H1 (cell line): ENCODE data around the gene SLC11A1. TPM values are rescaled to one million over a fixed set of nuclear protein-coding genes. Genes with fewer than 3 reads are reported as not detected.

Source experiments
- CTCF ChIA-PET: fragments of 300-600 bp; sonication (Branson Sonifier 250); formaldehyde crosslinking; loops from one replicate; lab custom pipeline; 2021; ENCODE audit not compliant: partially characterized antibody; lab: Charles Lee
- POLR2A ChIA-PET: fragments of 300-600 bp; sonication (Branson Sonifier 250); formaldehyde crosslinking; loops from one replicate; lab custom pipeline; 2021; ENCODE audit warnings: inconsistent platforms; ENCODE audit not compliant: partially characterized antibody; lab: Charles Lee
- DNase-seq, 2 experiments: peaks; one replicate each; pipeline versions ENCODE4 v3.0.0 to v3.0.0-alpha.2; 2010 to 2022; ENCODE audit warnings: low spot score in 2 of 2, low read depth in 1 of 2, mixed read lengths in 1 of 2
- FAIRE-seq: peaks from 2 replicates; lab custom pipeline; 2011; peaks lifted over from hg19 to GRCh38; lab: Jason Lieb, UNC
- H2AFZ ChIP-seq: 2 replicates; pipeline ENCODE4 v1.8.1; 2012; ENCODE audit warnings: low read length, inconsistent platforms
- H2AK5ac ChIP-seq: 2 replicates; pipeline ENCODE4 v1.6.1; 2013; ENCODE audit warnings: low read depth, low read length
- H2BK120ac ChIP-seq: replicated peaks from 2 replicates; pipeline ENCODE3; 2013; ENCODE audit warnings: low read depth, low read length, inconsistent platforms
- H2BK12ac ChIP-seq: 2 replicates; pipeline ENCODE4 v1.6.1; 2013; ENCODE audit warnings: low read depth, low read length
- H2BK15ac ChIP-seq: 2 replicates; pipeline ENCODE4 v1.6.1; 2013; ENCODE audit warnings: low read length
- H2BK20ac ChIP-seq: 2 replicates; pipeline ENCODE4 v1.6.1; 2013; ENCODE audit warnings: low read length
- H2BK5ac ChIP-seq: 2 replicates; pipeline ENCODE4 v1.6.1; 2013; ENCODE audit warnings: low read depth, low read length
- H3K14ac ChIP-seq: 2 replicates; pipeline ENCODE4 v1.6.1; 2013; ENCODE audit warnings: inconsistent platforms; ENCODE audit not compliant: insufficient read length
- H3K18ac ChIP-seq: 2 replicates; pipeline ENCODE4 v1.6.1; 2013; ENCODE audit warnings: low read length; ENCODE audit errors: extremely low read depth
- H3K23ac ChIP-seq: 2 replicates; pipeline ENCODE4 v1.6.1; 2013; ENCODE audit warnings: inconsistent platforms; ENCODE audit not compliant: insufficient read length
- H3K23me2 ChIP-seq: 2 replicates; pipeline ENCODE4 v1.6.1; 2013; ENCODE audit warnings: low read depth, low read length
- H3K27ac ChIP-seq: 2 replicates; pipeline ENCODE4 v1.6.1; 2011; ENCODE audit warnings: low read depth, low read length, inconsistent platforms
- H3K27me3 ChIP-seq, 4 experiments: replicated peaks in 1 of 4; 1 replicate in 1 of 4; 2 replicates in 3 of 4; pipeline versions ENCODE4 v1.6.1 to v1.8.1; 2011 to 2013; ENCODE audit warnings: low read length in 3 of 4, mild to moderate bottlenecking in 3 of 4, inconsistent platforms in 2 of 4, mixed read lengths in 2 of 4, moderate library complexity in 1 of 4; ENCODE audit not compliant: control insufficient read depth in 3 of 4, insufficient read depth in 3 of 4; ENCODE audit errors: extremely low read depth in 1 of 4
- H3K36me3 ChIP-seq, 4 experiments: 2 replicates each; pipeline versions ENCODE4 v1.6.1 to v1.8.1; 2011 to 2013; ENCODE audit warnings: mild to moderate bottlenecking in 4 of 4, low read length in 3 of 4, moderate library complexity in 2 of 4, control low read depth in 1 of 4, inconsistent platforms in 1 of 4; ENCODE audit not compliant: insufficient read depth in 4 of 4, control insufficient read depth in 2 of 4
- H3K4ac ChIP-seq: replicated peaks from 2 replicates; pipeline ENCODE3; 2013; ENCODE audit warnings: low read length, low read depth, mixed read lengths, inconsistent platforms; ENCODE audit not compliant: insufficient read length
- H3K4me1 ChIP-seq, 4 experiments: replicated peaks in 1 of 4; 1 replicate in 1 of 4; 2 replicates in 3 of 4; pipeline versions ENCODE4 v1.6.1 to v1.8.1; 2011 to 2013; ENCODE audit warnings: low read length in 3 of 4, inconsistent platforms in 2 of 4, mixed read lengths in 1 of 4; ENCODE audit not compliant: insufficient read depth in 4 of 4, control insufficient read depth in 3 of 4
- H3K4me2 ChIP-seq, 2 experiments: 2 replicates each; pipeline versions ENCODE4 v1.6.1 to v1.8.1; 2011 to 2013; ENCODE audit warnings: low read depth in 2 of 2, low read length in 2 of 2, control low read depth in 1 of 2, inconsistent platforms in 1 of 2, mild to moderate bottlenecking in 1 of 2; ENCODE audit not compliant: insufficient read depth in 1 of 2
- H3K4me3 ChIP-seq, 4 experiments: fragments of 200-600, 300-600 bp in 1 of 4; sonication (generic), shearing (Covaris generic), sonication (Bioruptor Twin) in 1 of 4; 2 replicates each; pipeline versions ENCODE4 v1.5.1 to v1.8.1; 2011 to 2016; ENCODE audit warnings: low read length in 4 of 4, low read depth in 3 of 4, control low read depth in 2 of 4, inconsistent platforms in 2 of 4, mild to moderate bottlenecking in 2 of 4, mixed read lengths in 1 of 4, moderate library complexity in 1 of 4; ENCODE audit not compliant: insufficient read depth in 2 of 4; ENCODE audit errors: extremely low read depth in 1 of 4
- H3K56ac ChIP-seq: replicated peaks from 2 replicates; pipeline ENCODE3; 2013; ENCODE audit warnings: low read depth, mild to moderate bottlenecking, mixed read lengths, low read length, inconsistent platforms; ENCODE audit not compliant: insufficient read length
- H3K79me1 ChIP-seq: 2 replicates; pipeline ENCODE4 v1.6.1; 2013; ENCODE audit warnings: low read depth, low read length, control low read depth
- H3K79me2 ChIP-seq, 2 experiments: 2 replicates each; pipeline versions ENCODE4 v1.6.1 to v1.8.1; 2012 to 2013; ENCODE audit warnings: low read length in 2 of 2, mild to moderate bottlenecking in 2 of 2, inconsistent platforms in 1 of 2; ENCODE audit not compliant: insufficient read depth in 2 of 2, control insufficient read depth in 1 of 2
- H3K9ac ChIP-seq, 4 experiments: replicated peaks in 1 of 4; 1 replicate in 1 of 4; 2 replicates in 3 of 4; pipeline versions ENCODE4 v1.6.1 to v1.8.1; 2011 to 2013; ENCODE audit warnings: low read depth in 3 of 4, low read length in 3 of 4, control low read depth in 2 of 4, mild to moderate bottlenecking in 2 of 4, moderate library complexity in 2 of 4, inconsistent platforms in 1 of 4; ENCODE audit errors: extremely low read depth in 1 of 4
- H3K9me3 ChIP-seq, 2 experiments: 2 replicates each; pipeline versions ENCODE4 v1.6.1 to v1.8.1; 2012 to 2013; ENCODE audit warnings: mild to moderate bottlenecking in 2 of 2, moderate library complexity in 2 of 2, control low read depth in 1 of 2, inconsistent platforms in 1 of 2, low read depth in 1 of 2, low read length in 1 of 2, mixed read lengths in 1 of 2; ENCODE audit not compliant: insufficient read depth in 2 of 2
- H4K20me1 ChIP-seq, 2 experiments: replicated peaks in 1 of 2; 2 replicates each; pipeline versions ENCODE3 to v1.8.1; 2011 to 2013; ENCODE audit warnings: inconsistent platforms in 2 of 2, low read length in 2 of 2, mild to moderate bottlenecking in 1 of 2; ENCODE audit not compliant: insufficient read depth in 2 of 2, control insufficient read depth in 1 of 2
- H4K5ac ChIP-seq: 2 replicates; pipeline ENCODE4 v1.6.1; 2013; ENCODE audit warnings: low read length, low read depth, mixed read lengths, inconsistent platforms; ENCODE audit not compliant: insufficient read length
- H4K8ac ChIP-seq: 2 replicates; pipeline ENCODE4 v1.8.0; 2013; ENCODE audit warnings: mild to moderate bottlenecking, moderate library complexity, low read length, inconsistent platforms; ENCODE audit not compliant: insufficient read depth; ENCODE audit errors: extremely low read depth
- H4K91ac ChIP-seq: replicated peaks from 2 replicates; pipeline ENCODE3; 2013; ENCODE audit warnings: low read length, mixed read lengths, inconsistent platforms; ENCODE audit not compliant: insufficient read length
- CBX5 ChIP-seq: fragments of 300-800, 300-1000 bp; sonication (generic); IDR thresholded peaks from 2 replicates; pipeline ENCODE4 v1.7.1; 2016; ENCODE audit warnings: antibody characterized with exemption, low read length, low read depth
- CEBPB ChIP-seq: IDR thresholded peaks from 2 replicates; pipeline ENCODE4 v1.6.1; 2012; ENCODE audit warnings: low read depth, low read length
- RAD21 ChIP-seq, 2 experiments: IDR thresholded peaks in 1 of 2; conservative IDR thresholded peaks in 1 of 2; 2 replicates each; pipeline ENCODE4 v1.6.1; 2011; ENCODE audit warnings: low read depth in 2 of 2, low read length in 2 of 2, improper control_type of control experiment in 1 of 2, inconsistent platforms in 1 of 2, mild to moderate bottlenecking in 1 of 2, moderate library complexity in 1 of 2
- WGBS, 2 experiments: shearing (Covaris generic) in 1 of 2; methylation state at CpG; one replicate each; pipeline versions ENCODE4 v1.1.6 to v1.1.7; 2013 to 2015; ENCODE audit warnings: low lambda C conversion rate in 2 of 2, mixed read lengths in 2 of 2, inconsistent platforms in 1 of 2, low coverage in 1 of 2, missing lambda C conversion rate in 1 of 2; ENCODE audit not compliant: insufficient replicate concordance in 2 of 2, insufficient coverage in 1 of 2, insufficient read length in 1 of 2; ENCODE audit errors: extremely low coverage in 1 of 2, missing lambda C conversion rate in 1 of 2; 5-methylcytosine and 5-hydroxymethylcytosine counted together
- polyA plus RNA-seq, 7 experiments: library from polyadenylated mRNA; depleted of rRNA in 3 of 7; stranded (reverse) in 5 of 7; unstranded in 2 of 7; fragments of >200 nt in 5 of 7; fragments of 200-250 nt in 2 of 7; gene quantifications; 1 replicate in 5 of 7; 2 replicates in 1 of 7; 4 replicates in 1 of 7; pipeline versions ENCODE4 v1.2.1 to v1.2.3, GENCODE V29; 2011 to 2013; ENCODE audit warnings: missing spikeins in 2 of 7, mixed read lengths in 2 of 7
- total RNA-seq: library from RNA; stranded (reverse); fragmentation: NEBNext Ultra II Directional; extraction: Animal tissue kit (Norgen Biotek cat#: 25700); gene quantifications from 2 replicates; pipeline ENCODE4 v1.2.1, GENCODE V29; 2021
- TF ChIP-seq, protein P1 (sequence below): IDR thresholded peaks from 2 replicates; pipeline ENCODE4 v1.6.1; 2011; ENCODE audit warnings: low read depth, mild to moderate bottlenecking, low read length; ENCODE audit not compliant: insufficient read depth

SLC11A1 gene
- total and polyA plus RNA-seq, 2 of the 8 experiments (the other 6 are each of a cell fraction or from before 2014, with no cell fraction given) = 0.20 to 0.43 TPM

DNA sequence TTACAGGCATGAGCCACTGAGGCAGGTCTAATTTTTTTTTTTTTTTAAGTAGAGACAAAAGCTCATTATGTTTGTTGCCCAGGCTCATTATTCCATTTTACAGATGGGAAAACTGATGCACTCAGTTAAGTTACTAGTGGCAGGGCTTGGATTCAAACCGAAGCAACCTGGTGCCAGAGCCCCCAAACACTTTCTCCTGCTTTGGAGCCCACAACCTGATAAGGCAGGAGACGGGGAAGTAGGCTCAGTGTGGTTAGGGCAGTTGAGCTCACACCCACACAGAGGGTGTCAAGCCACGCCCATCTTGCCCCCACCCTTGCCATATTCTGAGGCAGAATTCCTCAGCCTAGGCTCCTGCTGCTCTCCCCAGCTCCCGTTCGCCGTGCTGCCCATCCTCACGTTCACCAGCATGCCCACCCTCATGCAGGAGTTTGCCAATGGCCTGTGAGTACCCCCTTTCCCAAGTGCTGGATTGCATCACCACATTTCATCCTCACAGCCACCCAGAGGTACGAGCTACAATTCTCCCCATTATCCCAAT is 11.7 kb downstream of the SLC11A1 start:
- Histone ChIP-seq H3K4me2 (no peak overlapping the region), H3K9me3 (no peaks in the 10 kb centered on the region), H3K4me3 (no peak overlapping the region), H2AK5ac (no peak overlapping the region), H3K4ac (peak overlapping the region; percentile 54), H3K18ac (no peak overlapping the region; the same call in 1 of the 2 replicates), H2BK120ac (no peak overlapping the region), H2BK15ac (peak overlapping the region; percentile 88; the same call in 1 of the 2 replicates), H3K36me3 (no peaks in the 10 kb centered on the region), H2BK20ac (no peak overlapping the region; the same call in 1 of the 2 replicates), H3K79me2 (no peaks in the 10 kb centered on the region), H2BK5ac (peak overlapping the region; percentile 9; the same call in 1 of the 2 replicates), H4K8ac (peak overlapping the region; percentile 2; the same call in 1 of the 2 replicates), H3K4me1 (peaks cover 0 to 32% (median 21%) of the 10 kb centered on the region in 4 experiments; a peak in 6 of 7 replicates), H3K23ac (no peak overlapping the region), H3K27me3 (peaks cover 21 to 26% (median 24%) of the 10 kb centered on the region in 4 experiments), H4K5ac (no peak overlapping the region), H3K79me1 (no peaks in the 10 kb centered on the region), H4K91ac (peak overlapping the region; percentile 73), H3K27ac (no peak overlapping the region), H3K14ac (no peak overlapping the region), H2BK12ac (peak overlapping the region; percentile 87; the same call in 1 of the 2 replicates), H3K9ac (no peak overlapping the region), H3K23me2 (peaks cover 18% of the 10 kb centered on the region; the same call in 1 of the 2 replicates), H4K20me1 (no peaks in the 10 kb centered on the region), H2AFZ (no peak overlapping the region), H3K56ac (no peak overlapping the region)
- FAIRE-seq = no peak
- ChIA-PET CTCF (interaction anchor here (0.7 to 7.5 kb wide), 10 partner anchors 8 to 214 kb away, joined by 3 to 96 read pairs (median 10); partner anchors contain the start of genes AAMP, CATIP, PLCD4 and PNKD), POLR2A (interaction anchor here (0.6 to 4.4 kb wide), 5 partner anchors 11 to 172 kb away, joined by 3 to 35 read pairs (median 3); partner anchors contain the start of gene SLC11A1)
- no peak for DNase-seq
- TF ChIP-seq, protein P1, sequence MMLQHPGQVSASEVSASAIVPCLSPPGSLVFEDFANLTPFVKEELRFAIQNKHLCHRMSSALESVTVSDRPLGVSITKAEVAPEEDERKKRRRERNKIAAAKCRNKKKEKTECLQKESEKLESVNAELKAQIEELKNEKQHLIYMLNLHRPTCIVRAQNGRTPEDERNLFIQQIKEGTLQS = 0 out of 2 replicates have a peak, but pooled peaks have one; percentile 27
- TF ChIP-seq RAD21 (IDR thresholded peaks at IDR 0.05 in 1 of 2, conservative IDR thresholded peaks at IDR 0.05 in 1 of 2; ENCODE audit: low read depth in 2 of 2, low read length in 2 of 2) (0 out of 4 replicates have a peak, but pooled peaks of 1 of the 2 experiments have one; percentile 3), CEBPB (peak; percentile 52; the same call in 1 of the 2 replicates), CBX5 (no peak)
- WGBS, 2 experiments = 68% methylated on average over 8 of the region's 8 CpGs; no CpG with 5 or more reads in 1 of the 2 experiments
